GM18867 (cell line): ENCODE measurements around the gene LBHD2.
"Not testable (repeated sequence)": the region's sequence is repeated elsewhere in the genome, so short reads cannot be mapped to it uniquely, and the experiment has no call there.

Experiments
- ATAC-seq: cut with Tn5 transposase; IDR thresholded peaks from one replicate; pipeline ENCODE4 v1.9.1; 2021; ENCODE audit warnings: mild to moderate bottlenecking, moderate library complexity; ENCODE audit not compliant: unreplicated experiment

The LBHD2 gene

GRCh38 chr14:103102689-103103260 lies 18.8 kb downstream of the LBHD2 start:
- ATAC-seq, result no peak

GRCh38 chr14:103103461-103104388 lies 19.7 kb downstream of the LBHD2 start:
- no peak for ATAC-seq

GRCh38 chr14:103104389-103104653 lies 20.3 kb downstream of the LBHD2 start:
- ATAC-seq, result no peak

GRCh38 chr14:103104654-103105452 lies 20.8 kb downstream of the LBHD2 start:
- ATAC-seq, result peak; percentile 46

GRCh38 chr14:103105580-103106150 lies 21.7 kb downstream of the LBHD2 start:
- ATAC-seq, result peak; percentile 34

GRCh38 chr14:103107455-103107854 lies 23.4 kb downstream of the LBHD2 start:
- no peak for ATAC-seq

GRCh38 chr14:103107941-103108748 lies 24.1 kb downstream of the LBHD2 start:
- no peak for ATAC-seq

GRCh38 chr14:103108749-103109207 lies 24.8 kb downstream of the LBHD2 start:
- no peak for ATAC-seq

- no peak for ATAC-seq
Measured at GRCh38 chr14:103109535-103110441, 25.8 kb downstream of the LBHD2 start.

GRCh38 chr14:103110681-103111231 lies 26.7 kb downstream of the LBHD2 start:
- no peak for ATAC-seq

- ATAC-seq, result no peak
Measured at GRCh38 chr14:103111232-103111868, 27.3 kb downstream of the LBHD2 start.

GRCh38 chr14:103112400-103113243 lies 28.6 kb downstream of the LBHD2 start:
- ATAC-seq, result no peak

GRCh38 chr14:103113303-103113702 lies 29.3 kb downstream of the LBHD2 start:
- no peak for ATAC-seq

GRCh38 chr14:103113774-103114173 lies 29.8 kb downstream of the LBHD2 start:
- no peak for ATAC-seq

GRCh38 chr14:103115086-103115679 lies 31.2 kb downstream of the LBHD2 start:
- ATAC-seq, result not testable (repeated sequence)

- ATAC-seq, result no peak
Measured at GRCh38 chr14:103115845-103116572, 32.0 kb downstream of the LBHD2 start.

- ATAC-seq, result no peak
Measured at GRCh38 chr14:103116636-103117035, 32.6 kb downstream of the LBHD2 start.
